GM19239 (cell line): ENCODE measurements around the gene RUNX1.

Experiments
- DNase-seq: peaks from one replicate; pipeline ENCODE4 v3.0.0; 2011; ENCODE audit warnings: low spot score; ENCODE audit not compliant: insufficient read length
- FAIRE-seq: peaks from 2 replicates; lab custom pipeline; 2011; peaks lifted over from hg19 to GRCh38; lab: Jason Lieb, UNC

Gene RUNX1

GRCh38 chr21:34935452-34935851, 113.7 kb downstream of the RUNX1 start:
- no peak for FAIRE-seq
- no peak for DNase-seq

- FAIRE-seq (no peak), DNase-seq (no peak)
These were observed 114.8 kb downstream of the RUNX1 start for GRCh38 chr21:34934350-34934749.

- FAIRE-seq (peak; percentile 80), DNase-seq (no peak)
These were observed 115.3 kb downstream of the RUNX1 start for GRCh38 chr21:34933609-34934335.

GRCh38 chr21:34932233-34932632, 116.9 kb downstream of the RUNX1 start:
- DNase-seq (no peak), FAIRE-seq (no peak)

GRCh38 chr21:34930971-34931370, 118.1 kb downstream of the RUNX1 start:
- DNase-seq (no peak), FAIRE-seq (no peak)

- no peak for DNase-seq
- FAIRE-seq: no peak
These were observed 120.5 kb downstream of the RUNX1 start for GRCh38 chr21:34928637-34929036.

GRCh38 chr21:34927992-34928391, 121.1 kb downstream of the RUNX1 start:
- DNase-seq (no peak), FAIRE-seq (no peak)

GRCh38 chr21:34926803-34927467, 122.2 kb downstream of the RUNX1 start:
- DNase-seq (no peak), FAIRE-seq (no peak)

GRCh38 chr21:34925597-34925996, 123.5 kb downstream of the RUNX1 start:
- FAIRE-seq (no peak), DNase-seq (no peak)

- DNase-seq: no peak
- FAIRE-seq: no peak
These were observed 124.2 kb downstream of the RUNX1 start for GRCh38 chr21:34924771-34925419.

- FAIRE-seq (no peak), DNase-seq (no peak)
These were observed 124.9 kb downstream of the RUNX1 start for GRCh38 chr21:34924194-34924593.

- DNase-seq (no peak), FAIRE-seq (no peak)
These were observed 125.5 kb downstream of the RUNX1 start for GRCh38 chr21:34923626-34924025.

- FAIRE-seq (no peak), DNase-seq (no peak)
These were observed 125.9 kb downstream of the RUNX1 start for GRCh38 chr21:34923202-34923601.

GRCh38 chr21:34922479-34922878, 126.6 kb downstream of the RUNX1 start:
- DNase-seq (no peak), FAIRE-seq (no peak)

- DNase-seq (no peak), FAIRE-seq (no peak)
These were observed 128.0 kb downstream of the RUNX1 start for GRCh38 chr21:34921151-34921550.

- FAIRE-seq (no peak), DNase-seq (no peak)
These were observed 129.7 kb downstream of the RUNX1 start for GRCh38 chr21:34919406-34919805.

- FAIRE-seq (no peak), DNase-seq (no peak)
These were observed 132.7 kb downstream of the RUNX1 start for GRCh38 chr21:34916446-34916845.

GRCh38 chr21:34915364-34915841, 133.7 kb downstream of the RUNX1 start:
- FAIRE-seq (no peak), DNase-seq (no peak)

- DNase-seq: no peak
- FAIRE-seq: no peak
These were observed 134.9 kb downstream of the RUNX1 start for GRCh38 chr21:34914239-34914638.

GRCh38 chr21:34913811-34914210, 135.3 kb downstream of the RUNX1 start:
- FAIRE-seq: no peak
- DNase-seq: no peak
